HG03196 (cell line): ENCODE results near the gene TMEM63A.
"Not testable (repeated sequence)": the region's sequence is repeated elsewhere in the genome, so short reads cannot be mapped to it uniquely, and the experiment has no call there.

Experiments used
- ATAC-seq: cut with Tn5 transposase; IDR thresholded peaks from one replicate; pipeline ENCODE4 v1.9.1; 2021; ENCODE audit not compliant: unreplicated experiment

TMEM63A gene

GRCh38 chr1:225881959-225882693 is at the start of gene TMEM63A:
Gene TMEM63A (minus strand): TSS chr1:225882380. CDS start chr1:225877580, 4,800 bp downstream.
- ATAC-seq = peak; percentile 64

- ATAC-seq = no peak
Measured at GRCh38 chr1:225931270-225932136, 49.3 kb upstream of the TMEM63A start.

GRCh38 chr1:225930566-225930965 is 48.4 kb upstream of the TMEM63A start:
- ATAC-seq = no peak

- not testable (repeated sequence) for ATAC-seq
Measured at GRCh38 chr1:225929462-225929861, 47.3 kb upstream of the TMEM63A start.

- ATAC-seq = no peak
Measured at GRCh38 chr1:225928186-225929175, 46.3 kb upstream of the TMEM63A start.

- no peak for ATAC-seq
Measured at GRCh38 chr1:225926551-225927113, 44.5 kb upstream of the TMEM63A start.

GRCh38 chr1:225923692-225924555 is 41.7 kb upstream of the TMEM63A start, which contains the start of gene PYCR2:
Gene PYCR2 (minus strand): TSS chr1:225924250. CDS start chr1:225924110, 140 bp downstream.
- peak; percentile 98 for ATAC-seq

- ATAC-seq = no peak
Measured at GRCh38 chr1:225923381-225923691, 41.2 kb upstream of the TMEM63A start.

- ATAC-seq = no peak
Measured at GRCh38 chr1:225921734-225922709, 39.8 kb upstream of the TMEM63A start.

- no peak for ATAC-seq
Measured at GRCh38 chr1:225919906-225920305, 37.7 kb upstream of the TMEM63A start.

GRCh38 chr1:225918280-225918679 is 36.1 kb upstream of the TMEM63A start:
- no peak for ATAC-seq

GRCh38 chr1:225917536-225917935 is 35.4 kb upstream of the TMEM63A start:
- ATAC-seq = no peak

- ATAC-seq = no peak
Measured at GRCh38 chr1:225917101-225917500, 34.9 kb upstream of the TMEM63A start.

- ATAC-seq = no peak
Measured at GRCh38 chr1:225915538-225915991, 33.4 kb upstream of the TMEM63A start.

GRCh38 chr1:225914947-225915346 is 32.8 kb upstream of the TMEM63A start:
- ATAC-seq = no peak

- no peak for ATAC-seq
Measured at GRCh38 chr1:225914391-225914790, 32.2 kb upstream of the TMEM63A start.

- peak; percentile 59 for ATAC-seq
Measured at GRCh38 chr1:225911191-225912130, 29.3 kb upstream of the TMEM63A start.
